Subcutaneous abdominal adipose tissue (tissue), 5 donors: Measurements from ENCODE around the gene SF3B1.
"Not testable (repeated sequence)": the region's sequence is repeated elsewhere in the genome, so short reads cannot be mapped to it uniquely, and the experiment has no call there.

Experiments
- H3K27ac ChIP-seq: one replicate; pipeline ENCODE4 v1.7.0; 2013; ENCODE audit warnings: low read depth, mild to moderate bottlenecking, inconsistent platforms, low read length, moderate library complexity
- H3K27me3 ChIP-seq, 5 donors: one replicate each; pipeline ENCODE4 v1.7.0; 2013; ENCODE audit warnings: low read length in 5 of 5, inconsistent platforms in 1 of 5; ENCODE audit not compliant: control insufficient read depth in 5 of 5, insufficient read depth in 4 of 5
- H3K36me3 ChIP-seq, 5 donors: one replicate each; pipeline ENCODE4 v1.7.0; 2013; ENCODE audit warnings: low read length in 5 of 5; ENCODE audit not compliant: control insufficient read depth in 5 of 5, insufficient read depth in 5 of 5
- H3K4me1 ChIP-seq, 5 donors: one replicate each; pipeline ENCODE4 v1.7.0; 2013; ENCODE audit warnings: low read length in 5 of 5, mild to moderate bottlenecking in 3 of 5, moderate library complexity in 1 of 5; ENCODE audit not compliant: control insufficient read depth in 5 of 5, insufficient read depth in 5 of 5
- H3K4me3 ChIP-seq, 5 donors: one replicate each; pipeline ENCODE4 v1.7.0; 2013; ENCODE audit warnings: low read length in 5 of 5, low read depth in 1 of 5
- H3K9ac ChIP-seq, 5 donors: one replicate each; pipeline ENCODE4 v1.7.0; 2013; ENCODE audit warnings: low read length in 5 of 5, mild to moderate bottlenecking in 4 of 5, moderate library complexity in 3 of 5
- H3K9me3 ChIP-seq, 5 donors: one replicate each; pipeline ENCODE4 v1.7.0; 2013; ENCODE audit warnings: low read length in 5 of 5; ENCODE audit not compliant: control insufficient read depth in 5 of 5
- donor health status: healthy.
- donor health status: healthy.
- donor health status: healthy.
- donor health status: healthy.
- donor health status: healthy.

Gene SF3B1

GRCh38 chr2:197434541-197435513, at the start of gene SF3B1:
Gene SF3B1, minus strand, starts transcription at chr2:197435028. Its CDS starts 29 bp downstream, at chr2:197434999.
- Histone ChIP-seq H3K4me3 (peak within 1 kb of the TSS; percentile 90 to 100 (median 100)), H3K9ac (peak within 1 kb of the TSS; percentile 99 to 100 (median 100)), H3K4me1 (peaks cover 8 to 49% (median 48%) of the 10 kb centered on the region in 5 donors), H3K27me3 (no peaks in the 10 kb centered on the region), H3K9me3 (no peaks in the 10 kb centered on the region), H3K36me3 (no peaks in the 10 kb centered on the region), H3K27ac (peak within 1 kb of the TSS; percentile 100)

- not testable (repeated sequence) for H3K27ac ChIP-seq, H3K9ac ChIP-seq, H3K27me3 ChIP-seq, H3K4me3 ChIP-seq, H3K4me1 ChIP-seq
- Histone ChIP-seq H3K9me3 (peaks cover 0 to 10% (median 4%) of the 10 kb centered on the region in 5 donors), H3K36me3 (peaks cover 26 to 40% (median 36%) of the 10 kb centered on the region in 5 donors)
Observed at GRCh38 chr2:197484248-197484647, 49.4 kb upstream of the SF3B1 start.

GRCh38 chr2:197480165-197481036, 45.6 kb upstream of the SF3B1 start:
- peaks cover 0 to 8% (median 0%) of the 10 kb centered on the region in 5 donors for H3K4me1 ChIP-seq
- no peak overlapping the region for H3K4me3 ChIP-seq
- peaks cover under 1 to 32% (median 28%) of the 10 kb centered on the region in 5 donors for H3K36me3 ChIP-seq
- H3K9me3 ChIP-seq: peaks cover 0 to 10% (median 4%) of the 10 kb centered on the region in 5 donors
- no peak overlapping the region for H3K9ac ChIP-seq
- H3K27me3 ChIP-seq: no peaks in the 10 kb centered on the region
- no peak overlapping the region for H3K27ac ChIP-seq

GRCh38 chr2:197477797-197478196, 43.0 kb upstream of the SF3B1 start:
- no peak overlapping the region for H3K27ac ChIP-seq
- H3K4me1 ChIP-seq: peaks cover 0 to 8% (median 0%) of the 10 kb centered on the region in 5 donors
- no peak overlapping the region for H3K4me3 ChIP-seq
- no peak overlapping the region for H3K9ac ChIP-seq
- H3K9me3 ChIP-seq: no peaks in the 10 kb centered on the region
- H3K36me3 ChIP-seq: peaks cover 14 to 55% (median 44%) of the 10 kb centered on the region in 5 donors
- H3K27me3 ChIP-seq: no peaks in the 10 kb centered on the region

- Histone ChIP-seq H3K9ac (no peak overlapping the region), H3K27me3 (no peaks in the 10 kb centered on the region), H3K4me3 (no peak overlapping the region), H3K36me3 (peaks cover 26 to 82% (median 66%) of the 10 kb centered on the region in 5 donors), H3K9me3 (no peaks in the 10 kb centered on the region), H3K27ac (no peak overlapping the region), H3K4me1 (no peaks in the 10 kb centered on the region)
Observed at GRCh38 chr2:197472166-197472565, 37.3 kb upstream of the SF3B1 start.

GRCh38 chr2:197464175-197464574, 29.3 kb upstream of the SF3B1 start:
- Histone ChIP-seq H3K27me3 (no peaks in the 10 kb centered on the region), H3K4me3 (no peak overlapping the region), H3K36me3 (peaks cover 22 to 59% (median 43%) of the 10 kb centered on the region in 5 donors), H3K9me3 (no peaks in the 10 kb centered on the region), H3K9ac (no peak overlapping the region), H3K4me1 (peaks cover 0 to 21% (median 7%) of the 10 kb centered on the region in 5 donors), H3K27ac (no peak overlapping the region)

GRCh38 chr2:197461057-197461456, 26.2 kb upstream of the SF3B1 start:
- Histone ChIP-seq H3K36me3 (peaks cover 12 to 36% (median 26%) of the 10 kb centered on the region in 5 donors), H3K4me3 (no peak overlapping the region), H3K4me1 (peaks cover 0 to 21% (median 13%) of the 10 kb centered on the region in 5 donors), H3K27ac (peak overlapping the region; percentile 16), H3K27me3 (no peaks in the 10 kb centered on the region), H3K9ac (no peak overlapping the region), H3K9me3 (no peaks in the 10 kb centered on the region)

GRCh38 chr2:197460649-197461048, 25.8 kb upstream of the SF3B1 start:
- Histone ChIP-seq H3K27ac (peak overlapping the region; percentile 16), H3K9ac (no peak overlapping the region), H3K9me3 (no peaks in the 10 kb centered on the region), H3K27me3 (no peaks in the 10 kb centered on the region), H3K4me3 (no peak overlapping the region), H3K36me3 (peaks cover 11 to 32% (median 23%) of the 10 kb centered on the region in 5 donors), H3K4me1 (peaks cover 0 to 21% (median 13%) of the 10 kb centered on the region in 5 donors)

GRCh38 chr2:197455428-197455827, 20.6 kb upstream of the SF3B1 start:
- Histone ChIP-seq H3K27ac (no peak overlapping the region), H3K4me3 (no peak overlapping the region), H3K36me3 (peaks cover 3 to 8% (median 6%) of the 10 kb centered on the region in 5 donors), H3K9ac (no peak overlapping the region), H3K9me3 (no peaks in the 10 kb centered on the region), H3K4me1 (peaks cover 2 to 34% (median 20%) of the 10 kb centered on the region in 5 donors), H3K27me3 (no peaks in the 10 kb centered on the region)
